ENCODE data around the gene FAM72B. TPM values are rescaled to one million over a fixed set of nuclear protein-coding genes. Genes with fewer than 3 reads are reported as not detected.
"Not testable (repeated sequence)": the region's sequence is repeated elsewhere in the genome, so short reads cannot be mapped to it uniquely, and the experiment has no call there.

Gene FAM72B
- 7.6 and 13.5 TPM in 2 replicates for total RNA-seq (2013; cell fraction: nucleolus; rRNA removed)
- total RNA-seq (2014; rRNA removed) (11.1 and 15.3 TPM in 2 replicates), total RNA-seq (2014; rRNA removed; fragmentation: Illumina TruSeq; extraction: Trizol) (18.7 and 18.8 TPM in 2 replicates), total RNA-seq (2021) (11.9 and 13.6 TPM in 2 replicates), polyA plus RNA-seq (2011; rRNA removed) (37.8 and 65.2 TPM in 2 replicates), polyA plus RNA-seq (2014; fragmentation: Illumina TruSeq; extraction: Trizol) (25.9 and 31.3 TPM in 2 replicates), polyA plus RNA-seq (2014; fragmentation: Nextera tagmentation; extraction: Ambion mirVana) (1 to 10 TPM; 7.3 to 9.9 TPM), polyA plus RNA-seq (2014; rRNA removed) (13.0 and 16.1 TPM in 2 replicates), polyA plus RNA-seq (2016; fragmentation: Nextera tagmentation; extraction: Ambion mirVana) (10 to 100 TPM; 22.1 to 25.4 TPM), polyA minus RNA-seq (2011; rRNA and poly(A)+ RNA removed) (57.1 and 61.5 TPM in 2 replicates), Bru-seq, nascent RNA (percentile 50 among the genes with signal in this experiment), BruChase-seq, experiment 1, labeled RNA remaining after a 6-hour chase (percentile 54 among the genes with signal in this experiment), BruChase-seq, experiment 2, labeled RNA remaining after a 2-hour chase (percentile 54 among the genes with signal in this experiment)
- 4.1 TPM for polyA plus RNA-seq (2011; ENCODE audit: low read depth)
- polyA plus RNA-seq (2011; cell fraction: cytosol; rRNA removed), result 18.0 and 22.4 TPM in 2 replicates
- polyA plus RNA-seq (2011; cell fraction: nucleus; rRNA removed), result 22.5 and 30.2 TPM in 2 replicates
- 5.8 and 11.4 TPM in 2 replicates for polyA plus RNA-seq (2012)
- 14.4 and 19.5 TPM in 2 replicates for polyA minus RNA-seq (2011; cell fraction: cytosol; rRNA and poly(A)+ RNA removed)
- polyA minus RNA-seq (2011; cell fraction: nucleus; rRNA and poly(A)+ RNA removed), result 23.9 and 31.6 TPM in 2 replicates
- long read RNA-seq, experiment 1, transcript FAM72B-202 (4 exons, 2,396 nt), result major isoform, 10 of 14 reads
- long read RNA-seq, experiment 1, partial matches to known transcripts, result 0 of 14 reads
- long read RNA-seq, experiment 1, other reads (novel, unspliced or antisense), result 4 of 14 reads
- long read RNA-seq, experiment 2, transcript FAM72B-202 (4 exons, 2,396 nt), result major isoform, 21 of 27 reads
- long read RNA-seq, experiment 2, partial matches to known transcripts, result 1 of 27 reads
- long read RNA-seq, experiment 2, other reads (novel, unspliced or antisense), result 3 of 27 reads

- in situ Hi-C loops (cut with MboI); H3K4me1 ChIP-seq (ENCODE audit: control insufficient read depth, insufficient read depth, low read length); POLR2A ChIA-PET; CTCF ChIA-PET; H3K27me3 ChIP-seq (replicated peaks in 1 of 2; ENCODE audit: control insufficient read depth in 2 of 2, insufficient read depth in 2 of 2, low read length in 1 of 2); H3K36me3 ChIP-seq (ENCODE audit: control insufficient read depth in 2 of 2, insufficient read depth in 2 of 2, low read length in 1 of 2); H2AFZ ChIP-seq (ENCODE audit: control insufficient read depth, low read depth, low read length); RAD21 ChIA-PET (ENCODE audit: unreplicated experiment); H3K27ac ChIP-seq (ENCODE audit: control insufficient read depth, insufficient read depth); BruUV-seq (replicated peaks); H3K9me3 ChIP-seq (replicated peaks; ENCODE audit: control insufficient read depth, insufficient read depth, low read length); H3K9ac ChIP-seq (ENCODE audit: control insufficient read depth, insufficient read depth, low read length); H4K20me1 ChIP-seq (ENCODE audit: control insufficient read depth, insufficient read depth); FAIRE-seq; SMC1A ChIA-PET (ENCODE audit: uncharacterized antibody, unreplicated experiment); intact Hi-C loops (cut with micrococcal nuclease; ENCODE audit: unreplicated experiment); H3K79me2 ChIP-seq (ENCODE audit: control insufficient read depth, insufficient read depth, low read length): not testable (repeated sequence)
- peak; percentile 50 for TF ChIP-seq IRF3 (IDR thresholded peaks at IDR 0.05)
- 0 out of 2 replicates have a peak, but pooled peaks have one; percentile 19 for TF ChIP-seq ATF7 (IDR thresholded peaks at IDR 0.05; ENCODE audit: low read depth)
- TF ChIP-seq SP1 (IDR thresholded peaks at IDR 0.05; ENCODE audit: low read depth, low read length), result peak; percentile 86
- peak; percentile 37; the same call in 1 of the 2 replicates for TF ChIP-seq CREB1 (IDR thresholded peaks at IDR 0.05; ENCODE audit: low read depth)
- peak; percentile 39 for TF ChIP-seq FOS (IDR thresholded peaks at IDR 0.05; ENCODE audit: borderline replicate concordance, extremely low read depth, insufficient read length)
- TF ChIP-seq RFX5 (IDR thresholded peaks at IDR 0.05; ENCODE audit: low read depth, low read length), result peak; percentile 25; the same call in 1 of the 2 replicates
- peak; percentile 97 for TF ChIP-seq PKNOX1 (IDR thresholded peaks at IDR 0.05)
- TF ChIP-seq DPF2 (IDR thresholded peaks at IDR 0.05), result 0 out of 2 replicates have a peak, but pooled peaks have one; percentile 18
- TF ChIP-seq CHD2 (IDR thresholded peaks at IDR 0.05; ENCODE audit: borderline replicate concordance, low read depth, low read length), result 0 out of 2 replicates have a peak, but pooled peaks have one; percentile 22
- peak; percentile 80 for TF ChIP-seq PBX3 (IDR thresholded peaks at IDR 0.05; ENCODE audit: insufficient replicate concordance, low read depth, low read length)
- peak; percentile 62 for TF ChIP-seq NFYB (IDR thresholded peaks at IDR 0.05; ENCODE audit: insufficient read depth, low read depth, low read length)
- WGBS (ENCODE audit: insufficient coverage, insufficient replicate concordance, low lambda C conversion rate, missing lambda C conversion rate), result 1% methylated on average over 32 of the region's 54 CpGs
- DNase-seq (ENCODE audit: low read depth, low spot score), result peak; percentile 97
- peak; percentile 87 for ATAC-seq
- Histone ChIP-seq H3K4me3 (peak within 1 kb of the TSS; percentile 60; the same call in 1 of the 2 replicates), H3K4me2 (ENCODE audit: control insufficient read depth, insufficient read depth) (0 out of 2 replicates have a peak within 1 kb of the TSS, but pooled peaks have one; percentile 25)
These were observed at the start of gene FAM72B, which contains the start of gene SRGAP2C for GRCh38 chr1:121184290-121185127. TSS of gene FAM72B (minus strand) at chr1:121184340. CDS start at chr1:121183489, 851 bp downstream. TSS of gene SRGAP2C (plus strand) at chr1:121184975. CDS start at chr1:121187447, 2,472 bp downstream.
